ENCODE measurements around the gene SPRED2.
A peak's percentile ranks its signal among the peaks of the same experiment; 100 is the strongest.

The SPRED2 gene

GRCh38 chr2:65292106-65292400, 140.3 kb downstream of the SPRED2 start:
- H3K27me3 Mint-ChIP-seq: peaks cover 0 to 12% of the 10 kb centered on the region in 2 donors
- peaks cover 0 to 3% of the 10 kb centered on the region in 2 donors for H3K36me3 Mint-ChIP-seq
- no peaks in the 10 kb centered on the region for H3K9me3 Mint-ChIP-seq
- DNase-seq (no peak), ATAC-seq (replicated peaks) (no peak)
- no peak overlapping the region for H3K4me3 Mint-ChIP-seq
- H3K4me1 Mint-ChIP-seq: peaks cover under 1 to 1% of the 10 kb centered on the region in 2 donors
- no peak overlapping the region for H3K27ac Mint-ChIP-seq

GRCh38 chr2:65291216-65292105, 140.9 kb downstream of the SPRED2 start:
- ATAC-seq (replicated peaks) (no peak), DNase-seq (no peak)
- peaks cover 3 to 5% of the 10 kb centered on the region in 2 donors for H3K4me1 Mint-ChIP-seq
- no peaks in the 10 kb centered on the region for H3K9me3 Mint-ChIP-seq
- H3K36me3 Mint-ChIP-seq: peaks cover 0 to 3% of the 10 kb centered on the region in 2 donors
- H3K27me3 Mint-ChIP-seq: peaks cover 0 to 6% of the 10 kb centered on the region in 2 donors
- H3K27ac Mint-ChIP-seq: no peak overlapping the region
- H3K4me3 Mint-ChIP-seq: no peak overlapping the region

GRCh38 chr2:65287364-65287763, 145.0 kb downstream of the SPRED2 start:
- Mint-ChIP-seq H3K4me3 (no peak overlapping the region), H3K4me1 (peaks cover 3 to 5% of the 10 kb centered on the region in 2 donors), H3K36me3 (no peaks in the 10 kb centered on the region), H3K27ac (no peak overlapping the region), H3K27me3 (no peaks in the 10 kb centered on the region), H3K9me3 (no peaks in the 10 kb centered on the region)
- ATAC-seq (replicated peaks): no peak
- no peak for DNase-seq

DNA sequence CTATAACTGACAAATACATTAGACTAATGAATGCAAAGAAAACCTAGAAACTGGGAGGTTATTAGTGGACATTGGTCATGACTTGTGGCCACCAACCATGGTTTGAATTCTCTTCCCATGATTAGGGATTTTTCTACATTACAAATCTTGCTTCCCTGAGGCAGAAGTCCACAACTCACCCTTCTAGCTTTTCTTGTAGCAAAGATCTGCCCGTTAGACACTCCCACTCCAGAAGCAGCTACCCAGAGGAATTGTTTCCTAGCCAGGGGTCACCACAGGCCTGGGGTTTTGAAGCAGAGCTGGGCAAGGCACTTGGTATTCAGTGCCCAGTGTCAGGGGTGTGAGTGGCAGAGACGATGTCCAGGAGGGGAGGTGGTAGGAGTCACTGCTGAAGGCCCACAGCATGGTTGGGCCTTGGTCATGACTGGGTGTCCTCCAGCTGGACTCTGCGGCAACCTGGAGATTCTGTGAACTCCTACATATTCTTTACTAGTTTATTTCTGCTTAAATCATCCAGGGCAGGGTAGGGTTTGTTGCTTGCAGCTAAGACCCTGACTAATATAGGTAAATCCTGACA, 149.8 kb downstream of the SPRED2 start:
- no peak for ATAC-seq (replicated peaks)
- H3K27ac Mint-ChIP-seq: no peak overlapping the region
- no peaks in the 10 kb centered on the region for H3K9me3 Mint-ChIP-seq
- H3K27me3 Mint-ChIP-seq: no peaks in the 10 kb centered on the region
- DNase-seq: no peak
- H3K4me1 Mint-ChIP-seq: peaks cover 16 to 22% of the 10 kb centered on the region in 2 donors
- no peak overlapping the region for H3K4me3 Mint-ChIP-seq
- H3K36me3 Mint-ChIP-seq: no peaks in the 10 kb centered on the region

DNA sequence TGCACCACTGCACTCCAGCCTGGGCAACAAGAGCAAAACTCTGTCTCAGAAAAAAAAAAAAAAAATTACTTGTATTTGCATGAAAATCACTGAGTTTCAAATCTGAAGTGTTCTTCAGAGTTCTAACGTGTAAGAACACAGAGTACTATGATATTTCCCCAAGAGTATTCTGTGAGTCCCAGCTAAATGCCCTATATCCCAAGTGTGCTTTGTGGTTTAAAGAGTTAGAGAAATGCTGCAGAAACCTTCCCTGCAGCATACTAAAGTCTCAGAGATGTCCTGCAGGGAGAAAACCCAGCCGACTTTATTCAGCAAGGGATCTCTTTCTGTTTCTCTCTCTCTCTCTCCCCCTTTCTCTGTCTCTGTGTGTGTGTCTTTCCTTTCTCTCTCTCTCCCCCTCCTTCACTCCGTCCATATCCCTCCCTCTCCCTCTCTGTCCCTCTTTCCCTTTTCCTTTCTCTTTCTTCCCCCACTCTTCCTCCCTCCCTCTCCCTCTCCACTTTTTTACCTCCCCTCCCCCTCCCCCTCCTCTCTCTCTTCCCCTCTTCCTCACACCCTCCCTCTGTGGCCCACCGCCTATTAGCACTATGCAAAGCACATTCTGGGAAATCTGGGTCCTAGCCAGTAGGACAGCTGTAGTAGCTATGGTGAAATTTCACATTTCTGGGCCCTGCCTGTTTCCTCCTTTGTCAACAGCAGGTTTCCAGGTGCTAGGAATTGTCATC, 150.6 kb downstream of the SPRED2 start:
- Mint-ChIP-seq H3K27me3 (no peaks in the 10 kb centered on the region), H3K9me3 (no peaks in the 10 kb centered on the region), H3K4me3 (no peak overlapping the region), H3K27ac (no peak overlapping the region), H3K36me3 (no peaks in the 10 kb centered on the region), H3K4me1 (peaks cover 14 to 18% of the 10 kb centered on the region in 2 donors)
- DNase-seq: no peak
- ATAC-seq (replicated peaks): no peak

DNA sequence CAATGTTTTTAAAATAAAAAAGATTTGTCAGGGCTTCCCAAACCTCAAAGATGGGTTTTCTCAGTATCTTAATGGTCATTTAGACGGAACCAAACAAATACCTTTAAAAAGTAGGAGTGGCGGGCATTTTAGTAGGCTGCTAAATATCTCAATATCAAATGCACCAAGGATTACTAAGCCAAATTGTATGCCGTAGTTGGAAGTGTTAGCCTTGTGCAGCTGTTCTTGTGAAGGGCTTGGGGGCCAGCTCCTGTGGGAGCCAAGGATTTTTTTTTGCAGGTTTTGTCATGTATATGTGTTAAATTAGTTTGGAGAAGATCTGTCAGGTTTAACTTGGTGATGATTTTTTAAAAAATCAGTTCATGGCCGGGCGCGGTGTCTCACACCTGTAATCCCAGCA, 152.6 kb downstream of the SPRED2 start:
- no peak for DNase-seq
- H3K27ac Mint-ChIP-seq: no peak overlapping the region
- peaks cover 0 to 3% of the 10 kb centered on the region in 2 donors for H3K36me3 Mint-ChIP-seq
- no peaks in the 10 kb centered on the region for H3K27me3 Mint-ChIP-seq
- peaks cover 14 to 18% of the 10 kb centered on the region in 2 donors for H3K4me1 Mint-ChIP-seq
- no peak overlapping the region for H3K4me3 Mint-ChIP-seq
- no peak for ATAC-seq (replicated peaks)
- no peaks in the 10 kb centered on the region for H3K9me3 Mint-ChIP-seq

DNA sequence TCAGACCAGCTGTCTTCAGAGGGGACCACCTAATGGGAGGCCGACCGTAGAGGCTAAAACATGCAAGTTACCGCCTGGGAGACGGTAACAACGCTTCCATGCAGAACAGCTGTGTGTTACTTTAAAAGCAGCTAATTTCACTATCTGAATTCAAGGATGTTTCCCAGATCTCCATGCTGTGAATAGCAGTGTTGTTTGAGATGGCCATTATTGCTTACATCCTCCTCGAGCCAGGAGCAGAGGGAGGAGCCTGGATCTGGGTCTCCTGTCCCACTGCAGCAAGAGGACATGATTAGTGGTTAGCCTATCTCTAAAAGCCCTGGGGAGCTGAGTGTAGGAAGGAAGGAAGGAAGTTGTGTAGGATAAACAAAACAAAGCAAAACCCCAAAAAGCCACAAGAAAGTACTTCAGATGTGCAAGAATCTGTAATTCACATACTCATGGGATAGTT, 153.8 kb downstream of the SPRED2 start:
- no peak overlapping the region for H3K4me3 Mint-ChIP-seq
- ATAC-seq (replicated peaks) (peak; percentile 11 to 25), DNase-seq (no peak)
- no peaks in the 10 kb centered on the region for H3K9me3 Mint-ChIP-seq
- no peaks in the 10 kb centered on the region for H3K27me3 Mint-ChIP-seq
- H3K27ac Mint-ChIP-seq: no peak overlapping the region
- H3K4me1 Mint-ChIP-seq: peaks cover 14 to 18% of the 10 kb centered on the region in 2 donors
- H3K36me3 Mint-ChIP-seq: peaks cover 1 to 7% of the 10 kb centered on the region in 2 donors

DNA sequence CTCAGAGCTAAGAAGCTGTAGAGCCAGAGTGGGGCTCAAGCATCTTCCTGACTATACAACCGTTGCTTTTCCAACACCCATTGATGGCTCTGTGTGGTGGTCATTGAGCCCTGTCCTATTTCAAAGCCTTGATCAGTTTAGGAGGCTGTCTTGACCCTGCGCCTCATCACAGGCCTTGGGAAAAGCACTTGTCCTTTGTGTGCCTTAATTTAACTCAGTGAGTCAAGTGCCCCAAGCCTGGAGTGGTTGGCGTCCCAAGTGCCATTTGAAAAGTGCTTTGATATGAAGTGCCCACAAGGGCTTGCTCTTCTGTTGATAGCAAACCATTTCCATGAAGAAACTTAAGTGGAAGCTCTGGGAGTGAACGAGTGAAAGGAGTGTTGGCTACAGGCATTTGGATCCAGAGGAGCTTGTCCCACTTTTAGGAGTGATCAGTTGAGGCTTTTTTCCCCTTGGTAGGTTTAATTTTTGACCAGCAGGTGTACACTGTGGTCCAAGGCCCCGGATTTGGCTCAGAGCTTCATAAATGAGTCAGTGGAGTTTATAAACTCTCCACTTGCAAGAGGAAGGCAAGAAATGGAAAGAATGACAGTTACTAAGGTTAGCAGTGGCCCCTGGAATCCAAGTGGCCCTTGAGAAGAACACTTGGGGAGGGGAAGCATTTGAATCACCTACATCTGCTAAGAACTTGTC, 154.5 kb downstream of the SPRED2 start:
- Mint-ChIP-seq H3K27ac (no peak overlapping the region), H3K9me3 (no peaks in the 10 kb centered on the region), H3K36me3 (peaks cover 7 to 9% of the 10 kb centered on the region in 2 donors), H3K4me3 (no peak overlapping the region), H3K4me1 (peaks cover 14 to 18% of the 10 kb centered on the region in 2 donors), H3K27me3 (no peaks in the 10 kb centered on the region)
- ATAC-seq (replicated peaks) (peak; percentile 59 to 61), DNase-seq (no peak)

GRCh38 chr2:65277118-65277517, 155.3 kb downstream of the SPRED2 start:
- Mint-ChIP-seq H3K36me3 (peaks cover 12 to 15% of the 10 kb centered on the region in 2 donors), H3K27me3 (no peaks in the 10 kb centered on the region), H3K4me3 (no peak overlapping the region), H3K27ac (no peak overlapping the region), H3K9me3 (no peaks in the 10 kb centered on the region), H3K4me1 (peaks cover 14 to 17% of the 10 kb centered on the region in 2 donors)
- no peak for ATAC-seq (replicated peaks)
- DNase-seq: no peak

DNA sequence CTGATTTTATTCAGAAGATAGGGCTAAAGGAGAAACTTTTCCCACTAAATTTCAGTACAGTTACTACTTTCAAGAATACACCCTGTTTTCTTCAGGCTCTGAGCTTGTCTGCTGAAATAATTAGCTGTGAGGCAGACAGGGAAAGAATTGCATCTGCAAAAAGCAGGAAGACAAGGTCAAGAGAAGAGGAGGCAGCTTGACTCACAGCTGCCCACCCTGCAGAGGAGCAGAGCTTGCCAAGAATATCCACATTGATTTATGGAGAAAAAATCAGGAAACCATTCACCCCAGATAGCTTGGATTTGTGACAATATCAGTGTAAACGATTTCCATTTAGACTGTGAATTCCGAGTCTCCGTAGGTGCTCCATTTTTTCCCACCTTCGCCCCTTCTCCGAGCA, 155.8 kb downstream of the SPRED2 start:
- Mint-ChIP-seq H3K36me3 (peaks cover 12 to 15% of the 10 kb centered on the region in 2 donors), H3K4me1 (peaks cover 12 to 13% of the 10 kb centered on the region in 2 donors), H3K9me3 (no peaks in the 10 kb centered on the region), H3K4me3 (no peak overlapping the region), H3K27ac (peak overlapping the region; percentile 66), H3K27me3 (no peaks in the 10 kb centered on the region)
- no peak for ATAC-seq (replicated peaks)
- no peak for DNase-seq

- ATAC-seq (replicated peaks): no peak
Observed at GRCh38 chr2:65275141-65275915, 157.1 kb downstream of the SPRED2 start.

GRCh38 chr2:65273344-65273743, 159.1 kb downstream of the SPRED2 start:
- DNase-seq (no peak), ATAC-seq (replicated peaks) (no peak)
- H3K27ac Mint-ChIP-seq: no peak overlapping the region
- no peaks in the 10 kb centered on the region for H3K27me3 Mint-ChIP-seq
- H3K4me3 Mint-ChIP-seq: no peak overlapping the region
- H3K4me1 Mint-ChIP-seq: peaks cover 13 to 16% of the 10 kb centered on the region in 2 donors
- H3K36me3 Mint-ChIP-seq: peaks cover 14 to 25% of the 10 kb centered on the region in 2 donors
- no peaks in the 10 kb centered on the region for H3K9me3 Mint-ChIP-seq

More at GRCh38 chr2:65275141-65275915, 157.1 kb downstream of the SPRED2 start:
- H3K36me3 Mint-ChIP-seq: peaks cover 12 to 15% of the 10 kb centered on the region in 2 donors
- DNase-seq: no peak
- H3K9me3 Mint-ChIP-seq: no peaks in the 10 kb centered on the region
- peaks cover 12 to 13% of the 10 kb centered on the region in 2 donors for H3K4me1 Mint-ChIP-seq
- peak overlapping the region; percentile 42 for H3K27ac Mint-ChIP-seq
- H3K27me3 Mint-ChIP-seq: no peaks in the 10 kb centered on the region
- H3K4me3 Mint-ChIP-seq: no peak overlapping the region

DNA sequence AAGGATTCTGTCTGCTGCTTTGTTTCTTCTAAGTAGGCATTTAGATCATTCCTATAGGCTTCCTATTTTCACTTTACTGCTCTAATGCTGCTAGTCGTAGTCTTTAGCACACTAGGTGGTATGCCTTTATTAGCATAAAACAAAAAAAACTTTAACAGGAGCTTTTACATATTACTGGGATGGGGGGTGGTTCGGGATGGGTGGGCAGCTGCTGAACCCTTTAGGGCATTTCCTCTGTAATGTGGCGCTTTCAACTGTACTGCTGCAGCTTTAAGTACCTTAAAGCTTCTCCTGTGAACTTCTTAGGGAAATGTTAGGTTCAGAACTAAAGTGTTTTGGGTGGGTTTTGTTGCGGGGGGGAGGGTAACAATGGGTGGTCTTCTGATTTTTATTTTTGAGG, 163.4 kb downstream of the SPRED2 start:
- Mint-ChIP-seq H3K36me3 (peaks cover 27 to 45% of the 10 kb centered on the region in 2 donors), H3K9me3 (no peaks in the 10 kb centered on the region), H3K27me3 (no peaks in the 10 kb centered on the region), H3K27ac (peak overlapping the region; percentile 20), H3K4me3 (no peak overlapping the region), H3K4me1 (peaks cover 13 to 21% of the 10 kb centered on the region in 2 donors)
- DNase-seq (no peak), ATAC-seq (replicated peaks) (peak in 1 of 2 donors; percentile 31)

Measured in stimulated activated naive B cell treated with anti-CD40 and anti-IgM and Interleukin-4, amounts not matched to agents 10 μg/mL and 1 μg/mL and 100 μg/mL, for 72 hours (primary cell).